H9 (cell line): Measurements from ENCODE around the gene ST6GAL2. TPM values are rescaled to one million over a fixed set of nuclear protein-coding genes. Genes with fewer than 3 reads are reported as not detected.

Source experiments
- DNase-seq: peaks from one replicate; pipeline ENCODE4 v3.0.0-alpha.2; 2017
- H2AFZ ChIP-seq: one replicate; pipeline ENCODE4 v1.6.1; 2013; ENCODE audit warnings: mild to moderate bottlenecking, low read length, control low read depth, moderate library complexity
- H2AK5ac ChIP-seq: 2 replicates; pipeline ENCODE4 v1.6.1; 2013; ENCODE audit warnings: low read length, control low read depth, mixed read lengths; ENCODE audit not compliant: insufficient read length
- H2BK120ac ChIP-seq: one replicate; pipeline ENCODE4 v1.6.1; 2013; ENCODE audit warnings: low read depth, mild to moderate bottlenecking, low read length, control low read depth, inconsistent platforms; ENCODE audit not compliant: poor library complexity, severe bottlenecking
- H2BK12ac ChIP-seq: 2 replicates; pipeline ENCODE4 v1.6.1; 2013; ENCODE audit warnings: low read length, control low read depth, mixed read lengths, low read depth; ENCODE audit not compliant: insufficient read length
- H2BK15ac ChIP-seq: 2 replicates; pipeline ENCODE4 v1.6.1; 2013; ENCODE audit warnings: low read depth, low read length, control low read depth
- H2BK20ac ChIP-seq: one replicate; pipeline ENCODE4 v1.6.1; 2013; ENCODE audit warnings: low read depth, mild to moderate bottlenecking, low read length, control low read depth, inconsistent platforms; ENCODE audit not compliant: poor library complexity, severe bottlenecking
- H2BK5ac ChIP-seq: 2 replicates; pipeline ENCODE4 v1.6.1; 2013; ENCODE audit warnings: low read length, control low read depth, mixed read lengths; ENCODE audit not compliant: insufficient read length
- H3K14ac ChIP-seq: 2 replicates; pipeline ENCODE4 v1.6.1; 2013; ENCODE audit warnings: low read length, control low read depth; ENCODE audit not compliant: insufficient read depth
- H3K18ac ChIP-seq: 2 replicates; pipeline ENCODE4 v1.6.1; 2013; ENCODE audit warnings: low read depth, mild to moderate bottlenecking, mixed read lengths, low read length, control low read depth; ENCODE audit not compliant: insufficient read length
- H3K23ac ChIP-seq: 2 replicates; pipeline ENCODE4 v1.6.1; 2013; ENCODE audit warnings: low read length, control low read depth, mixed read lengths, low read depth; ENCODE audit not compliant: insufficient read length
- H3K23me2 ChIP-seq: 2 replicates; pipeline ENCODE4 v1.6.1; 2013; ENCODE audit warnings: low read depth, mild to moderate bottlenecking, mixed read lengths, low read length, control low read depth; ENCODE audit not compliant: insufficient read length, poor library complexity, severe bottlenecking
- H3K27ac ChIP-seq: 2 replicates; pipeline ENCODE4 v1.5.1; 2013; ENCODE audit warnings: low read length, control low read depth, mixed read lengths, low read depth; ENCODE audit not compliant: insufficient read length
- H3K27me3 ChIP-seq: 2 replicates; pipeline ENCODE4 v1.6.1; 2013; ENCODE audit warnings: low read length, control low read depth, inconsistent platforms; ENCODE audit not compliant: insufficient read depth
- H3K4ac ChIP-seq: 2 replicates; pipeline ENCODE4 v1.6.1; 2013; ENCODE audit warnings: low read depth, mild to moderate bottlenecking, control low read depth, inconsistent platforms, low read length, moderate library complexity
- H3K4me1 ChIP-seq: 2 replicates; pipeline ENCODE4 v1.6.1; 2013; ENCODE audit warnings: low read length, control low read depth, inconsistent platforms; ENCODE audit not compliant: insufficient read depth
- H3K4me2 ChIP-seq: 2 replicates; pipeline ENCODE4 v1.6.1; 2013; ENCODE audit warnings: low read length, control low read depth, mixed read lengths; ENCODE audit not compliant: insufficient read length, insufficient read depth
- H3K56ac ChIP-seq: 2 replicates; pipeline ENCODE4 v1.6.1; 2013; ENCODE audit warnings: low read depth, mild to moderate bottlenecking, mixed read lengths, low read length, control low read depth; ENCODE audit not compliant: insufficient read length
- H3K79me1 ChIP-seq: 2 replicates; pipeline ENCODE4 v1.6.1; 2013; ENCODE audit warnings: low read depth, mild to moderate bottlenecking, moderate library complexity, low read length, control low read depth, inconsistent platforms; ENCODE audit not compliant: insufficient read depth, poor library complexity, severe bottlenecking
- H3K79me2 ChIP-seq: 2 replicates; pipeline ENCODE4 v1.6.1; 2013; ENCODE audit warnings: low read length, control low read depth, inconsistent platforms; ENCODE audit not compliant: insufficient read depth
- H3K9ac ChIP-seq: 2 replicates; pipeline ENCODE4 v1.6.1; 2013; ENCODE audit warnings: low read length, control low read depth, mixed read lengths; ENCODE audit not compliant: insufficient read length; ENCODE audit errors: extremely low read depth
- H3K9me3 ChIP-seq: one replicate; pipeline ENCODE4 v1.6.1; 2013; ENCODE audit warnings: low read depth, low read length, inconsistent platforms; ENCODE audit not compliant: control insufficient read depth
- H3T11ph ChIP-seq: one replicate; pipeline ENCODE4 v1.6.1; 2013; ENCODE audit warnings: mild to moderate bottlenecking, low read length, control low read depth, inconsistent platforms
- H4K20me1 ChIP-seq: one replicate; pipeline ENCODE4 v1.6.1; 2013; ENCODE audit not compliant: control insufficient read depth, insufficient read length, insufficient read depth
- H4K5ac ChIP-seq: 2 replicates; pipeline ENCODE4 v1.6.1; 2013; ENCODE audit warnings: low read depth, mild to moderate bottlenecking, mixed read lengths, low read length, control low read depth; ENCODE audit not compliant: insufficient read length
- H4K8ac ChIP-seq: replicated peaks from 2 replicates; pipeline ENCODE4 v1.6.1; 2013; ENCODE audit warnings: low read length, control low read depth, mixed read lengths, low read depth; ENCODE audit not compliant: insufficient read length
- H4K91ac ChIP-seq: 2 replicates; pipeline ENCODE4 v1.6.1; 2013; ENCODE audit warnings: low read depth, mild to moderate bottlenecking, moderate library complexity, mixed read lengths, low read length, control low read depth; ENCODE audit not compliant: insufficient read length
- H3K27ac Mint-ChIP-seq, 3 experiments: 2 replicates in 2 of 3; 3 replicates in 1 of 3; pipeline ENCODE4 v1.8.0; 2020 to 2021; ENCODE audit warnings: mixed read lengths in 3 of 3, mild to moderate bottlenecking in 1 of 3, moderate library complexity in 1 of 3
- H3K27me3 Mint-ChIP-seq: 2 replicates; pipeline ENCODE4 v1.8.0; 2021; ENCODE audit warnings: low read depth, mild to moderate bottlenecking, moderate library complexity, mixed read lengths
- H3K36me3 Mint-ChIP-seq, 3 experiments: 2 replicates in 2 of 3; 3 replicates in 1 of 3; pipeline ENCODE4 v1.8.0; 2020 to 2021; ENCODE audit warnings: low read depth in 3 of 3, mixed read lengths in 3 of 3; ENCODE audit not compliant: insufficient read depth in 1 of 3
- H3K4me1 Mint-ChIP-seq, 2 experiments: 2 replicates each; pipeline ENCODE4 v1.8.0; 2020; ENCODE audit warnings: mixed read lengths in 2 of 2
- H3K4me3 Mint-ChIP-seq, 2 experiments: 2 replicates in 1 of 2; 3 replicates in 1 of 2; pipeline ENCODE4 v1.8.0; 2020 to 2021; ENCODE audit warnings: mild to moderate bottlenecking in 2 of 2, mixed read lengths in 2 of 2, moderate library complexity in 1 of 2
- H3K9me3 Mint-ChIP-seq, 2 experiments: 2 replicates in 1 of 2; 3 replicates in 1 of 2; pipeline ENCODE4 v1.8.0; 2020; ENCODE audit warnings: mild to moderate bottlenecking in 2 of 2, mixed read lengths in 2 of 2, moderate library complexity in 1 of 2
- WGBS: extraction: QIAGEN DNeasy Blood & Tissue Kit; methylation state at CpG from one replicate; pipeline ENCODE4 v1.1.7; 2013; ENCODE audit warnings: missing lambda C conversion rate, low lambda C conversion rate, mixed read lengths; ENCODE audit not compliant: insufficient read length; ENCODE audit errors: extremely low coverage; 5-methylcytosine and 5-hydroxymethylcytosine counted together
- total RNA-seq: library from RNA; stranded (reverse); gene quantifications from 2 replicates; pipeline ENCODE4 v1.2.1, GENCODE V29; 2021
- TF ChIP-seq, protein P1 (sequence below): fragments of 200-600 bp; sonication (generic); conservative IDR thresholded peaks from 3 replicates; pipeline ENCODE4 v1.8.0; 2021; ENCODE audit warnings: antibody characterized with exemption, mild to moderate bottlenecking

Gene ST6GAL2
- total RNA-seq, 1 experiment from 2014 or later: 7.6 TPM

DNA sequence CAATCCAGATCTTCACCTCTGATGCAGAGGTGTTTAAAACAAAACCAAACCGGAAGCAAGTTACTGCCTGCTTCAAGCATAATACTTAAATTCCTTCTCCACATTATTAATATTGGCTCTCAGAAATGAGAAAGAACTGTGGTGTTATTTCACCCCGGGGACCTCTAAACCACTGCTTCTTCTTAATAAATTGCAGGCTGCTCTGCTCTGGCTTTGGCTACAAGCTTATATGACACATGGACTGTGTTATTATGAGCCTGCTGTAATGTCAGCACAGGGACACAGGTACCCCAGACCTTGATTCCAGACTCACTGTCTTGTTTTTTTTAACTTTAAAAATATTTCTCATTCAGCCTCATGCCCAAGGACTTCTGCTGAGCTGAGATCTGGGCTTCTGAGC is 45.1 kb downstream of the ST6GAL2 start:
- H2AFZ ChIP-seq: no peak overlapping the region

More for the DNA sequence above, 45.1 kb downstream of the ST6GAL2 start:
- no peak overlapping the region for H3K9ac ChIP-seq
- H4K20me1 ChIP-seq: no peaks in the 10 kb centered on the region
- H3K23me2 ChIP-seq: no peaks in the 10 kb centered on the region
- no peak overlapping the region for H3K23ac ChIP-seq
- no peak overlapping the region for H2AK5ac ChIP-seq
- no peak overlapping the region for H2BK12ac ChIP-seq
- H3K27me3 ChIP-seq: no peaks in the 10 kb centered on the region
- no peaks in the 10 kb centered on the region; a peak in 2 of 7 replicates for H3K36me3 Mint-ChIP-seq
- peaks cover 8 to 11% of the 10 kb centered on the region in 2 experiments for H3K4me1 Mint-ChIP-seq
- no peak overlapping the region for H2BK5ac ChIP-seq
- H4K8ac ChIP-seq: no peak overlapping the region
- H3K79me2 ChIP-seq: no peaks in the 10 kb centered on the region
- no peaks in the 10 kb centered on the region for H3K4me1 ChIP-seq
- no peak overlapping the region for H2BK15ac ChIP-seq
- H3K9me3 Mint-ChIP-seq: no peaks in the 10 kb centered on the region
- H3K27me3 Mint-ChIP-seq: no peaks in the 10 kb centered on the region
- no peak overlapping the region for H3K27ac ChIP-seq
- no peaks in the 10 kb centered on the region for H3K9me3 ChIP-seq
- no peak overlapping the region for H3K18ac ChIP-seq
- no CpG with 5 or more reads among the region's 2 CpGs for WGBS
- H2BK20ac ChIP-seq: no peak overlapping the region
- H3K27ac Mint-ChIP-seq: no peak overlapping the region
- H3K79me1 ChIP-seq: no peaks in the 10 kb centered on the region
- H3K56ac ChIP-seq: no peak overlapping the region
- no peak overlapping the region for H4K5ac ChIP-seq
- TF ChIP-seq, protein P1, sequence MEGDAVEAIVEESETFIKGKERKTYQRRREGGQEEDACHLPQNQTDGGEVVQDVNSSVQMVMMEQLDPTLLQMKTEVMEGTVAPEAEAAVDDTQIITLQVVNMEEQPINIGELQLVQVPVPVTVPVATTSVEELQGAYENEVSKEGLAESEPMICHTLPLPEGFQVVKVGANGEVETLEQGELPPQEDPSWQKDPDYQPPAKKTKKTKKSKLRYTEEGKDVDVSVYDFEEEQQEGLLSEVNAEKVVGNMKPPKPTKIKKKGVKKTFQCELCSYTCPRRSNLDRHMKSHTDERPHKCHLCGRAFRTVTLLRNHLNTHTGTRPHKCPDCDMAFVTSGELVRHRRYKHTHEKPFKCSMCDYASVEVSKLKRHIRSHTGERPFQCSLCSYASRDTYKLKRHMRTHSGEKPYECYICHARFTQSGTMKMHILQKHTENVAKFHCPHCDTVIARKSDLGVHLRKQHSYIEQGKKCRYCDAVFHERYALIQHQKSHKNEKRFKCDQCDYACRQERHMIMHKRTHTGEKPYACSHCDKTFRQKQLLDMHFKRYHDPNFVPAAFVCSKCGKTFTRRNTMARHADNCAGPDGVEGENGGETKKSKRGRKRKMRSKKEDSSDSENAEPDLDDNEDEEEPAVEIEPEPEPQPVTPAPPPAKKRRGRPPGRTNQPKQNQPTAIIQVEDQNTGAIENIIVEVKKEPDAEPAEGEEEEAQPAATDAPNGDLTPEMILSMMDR: no peak
- H3T11ph ChIP-seq: no peak overlapping the region
- no peak overlapping the region for H3K4ac ChIP-seq
- H4K91ac ChIP-seq: no peak overlapping the region
- no peak overlapping the region for H2BK120ac ChIP-seq
- H3K14ac ChIP-seq: no peak overlapping the region
- DNase-seq: no peak
- no peak overlapping the region for H3K4me3 Mint-ChIP-seq
- no peak overlapping the region for H3K4me2 ChIP-seq
